NCI-H2196 treated with DMSO at 0.1 percent for 48 hours (cell line): ENCODE measurements around the gene GALK2.
"Not testable (repeated sequence)": the region's sequence is repeated elsewhere in the genome, so short reads cannot be mapped to it uniquely, and the experiment has no call there.

ENCODE experiments used
- DNase-seq: peaks from one replicate; lab custom pipeline; 2025; ENCODE audit not compliant: unreplicated experiment; lab: John Stamatoyannopoulos, UW

GALK2 gene

DNA sequence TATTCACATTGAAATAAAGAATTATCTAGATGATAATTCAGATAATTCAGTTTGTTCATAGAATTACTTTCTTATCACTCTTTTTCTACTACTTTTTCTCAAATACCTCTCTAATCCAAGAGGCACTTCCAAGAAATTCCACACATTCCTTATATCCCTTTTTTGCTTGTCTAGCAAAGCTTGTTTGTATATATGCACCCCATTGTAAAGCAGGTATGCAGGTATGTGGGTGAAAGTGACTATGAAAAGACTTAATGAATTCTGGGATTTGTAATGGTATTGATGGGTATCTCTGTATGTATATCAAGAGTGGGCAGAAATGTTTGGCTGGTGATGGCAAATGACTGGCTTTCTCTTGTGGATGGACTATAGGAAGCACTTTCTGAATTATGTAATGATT, 158.9 kb downstream of the GALK2 start:
- no peak for DNase-seq

DNA sequence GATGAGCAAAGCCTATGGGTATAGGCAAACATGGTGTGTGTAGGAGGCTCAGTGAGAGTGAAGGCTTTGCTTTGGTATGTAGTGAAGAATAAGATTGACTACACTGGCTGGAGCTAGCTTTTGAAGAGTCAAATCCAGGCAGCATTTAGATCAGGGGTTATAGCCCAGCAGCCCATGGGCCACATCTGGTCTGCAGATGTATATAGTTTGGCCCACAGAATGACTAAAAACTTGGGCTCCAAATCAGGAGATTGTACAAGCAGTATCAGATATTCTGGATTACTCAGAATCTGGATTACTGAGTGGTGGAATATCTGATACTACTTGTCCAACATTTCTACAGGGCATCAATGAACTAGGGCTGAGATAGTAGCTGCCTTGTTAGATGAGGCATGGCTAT, 160.1 kb downstream of the GALK2 start:
- DNase-seq, result no peak

DNA sequence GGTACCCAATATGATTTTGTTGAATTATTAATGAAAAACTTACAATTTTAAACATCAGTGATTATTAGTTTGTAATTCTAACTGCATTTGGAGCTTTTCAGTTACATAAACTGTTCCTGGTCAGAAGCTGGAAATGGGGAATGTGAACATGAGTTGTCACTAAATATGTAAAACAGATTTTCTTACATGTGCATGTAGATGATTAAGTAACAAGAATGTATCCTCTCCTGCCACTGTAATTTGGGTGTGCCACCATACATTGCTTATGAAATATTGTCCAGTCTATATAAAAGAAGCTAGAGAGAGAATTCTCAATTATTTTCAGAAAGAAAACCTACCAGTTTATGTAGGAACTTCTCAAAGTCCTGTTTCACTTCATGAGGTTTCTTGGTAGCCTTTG, 161.4 kb downstream of the GALK2 start:
- no peak for DNase-seq

DNA sequence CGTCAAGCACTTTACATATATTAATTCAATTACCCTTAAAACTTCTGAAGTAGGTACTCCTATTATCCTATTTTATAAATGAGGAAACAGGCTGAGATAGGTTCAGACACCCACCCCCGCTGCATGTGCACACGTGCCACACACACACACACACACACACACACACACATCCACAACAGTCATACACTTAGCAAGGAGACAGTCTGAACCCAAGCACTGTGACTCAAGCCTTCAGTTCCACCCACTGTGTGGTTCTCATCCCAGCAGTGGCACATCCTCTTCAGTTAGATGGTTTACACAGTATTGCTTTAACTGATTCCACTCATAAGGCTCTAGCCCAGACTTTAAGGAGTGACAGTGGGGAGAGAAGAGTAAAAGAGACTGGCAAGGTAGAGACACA, 161.9 kb downstream of the GALK2 start:
- no peak for DNase-seq

DNA sequence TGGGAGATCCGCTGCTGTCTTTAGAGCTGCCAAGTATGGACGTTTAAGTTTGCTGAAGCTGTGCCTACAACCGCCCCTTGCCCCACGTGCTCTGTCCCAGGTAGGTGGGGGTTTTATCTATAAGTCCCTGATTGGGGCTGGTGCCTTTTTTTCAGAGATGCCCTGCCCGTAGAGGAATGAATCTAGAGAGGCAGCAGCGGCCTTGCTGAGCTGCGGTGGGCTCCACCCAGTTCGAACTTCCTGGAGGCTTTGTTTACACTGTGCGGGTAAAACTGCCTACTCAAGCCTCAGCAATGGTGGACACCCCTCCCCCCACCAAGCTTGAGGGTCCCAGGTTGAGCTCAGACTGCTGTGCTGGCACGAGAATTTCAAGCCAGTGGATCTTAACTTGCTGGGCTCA, 169.6 kb downstream of the GALK2 start:
- DNase-seq, result no peak

GRCh38 chr15:49343546-49343945, 173.5 kb downstream of the GALK2 start:
- DNase-seq, result no peak

- not testable (repeated sequence) for DNase-seq
Observed at GRCh38 chr15:49354439-49354838, 184.4 kb downstream of the GALK2 start.

DNA sequence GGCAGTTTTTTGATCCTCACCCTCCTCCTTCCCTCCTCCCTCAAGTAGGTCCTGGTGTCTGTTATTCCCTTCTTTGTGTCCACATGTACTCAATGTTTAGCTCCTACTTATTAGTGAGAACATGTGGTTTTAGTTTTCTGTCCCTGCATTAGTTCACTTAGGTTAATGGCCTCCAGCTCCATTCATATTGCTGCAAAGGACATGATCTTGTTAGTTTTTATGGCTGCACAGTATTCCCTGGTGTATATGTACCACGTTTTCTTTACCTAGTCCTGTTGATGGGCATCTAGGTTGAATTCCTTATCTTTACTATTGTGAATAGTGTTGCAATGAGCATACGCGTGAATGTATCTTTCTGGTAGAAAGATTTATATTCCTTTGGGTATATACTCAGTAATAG, 191.3 kb downstream of the GALK2 start:
- no peak for DNase-seq

DNA sequence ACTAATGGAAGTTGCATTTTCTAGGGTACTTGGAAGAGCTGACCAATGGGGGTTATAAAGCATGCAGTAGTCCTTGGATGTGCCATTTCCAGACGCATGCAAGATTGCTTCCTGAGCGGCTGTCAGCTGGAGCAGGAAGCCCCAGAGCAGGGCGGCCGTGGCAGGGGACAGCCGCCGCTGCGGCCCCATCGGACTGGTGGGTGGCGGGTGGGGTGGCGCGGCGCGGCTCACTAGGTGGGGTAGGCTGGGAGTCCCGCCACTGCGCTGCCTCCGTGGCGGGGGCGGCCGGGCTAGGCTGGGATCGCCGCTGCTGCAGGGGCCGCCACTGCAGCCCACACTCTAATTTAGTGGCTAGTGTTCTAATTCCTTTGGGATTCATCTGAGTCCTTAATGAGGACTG, 196.4 kb downstream of the GALK2 start:
- no peak for DNase-seq

DNA sequence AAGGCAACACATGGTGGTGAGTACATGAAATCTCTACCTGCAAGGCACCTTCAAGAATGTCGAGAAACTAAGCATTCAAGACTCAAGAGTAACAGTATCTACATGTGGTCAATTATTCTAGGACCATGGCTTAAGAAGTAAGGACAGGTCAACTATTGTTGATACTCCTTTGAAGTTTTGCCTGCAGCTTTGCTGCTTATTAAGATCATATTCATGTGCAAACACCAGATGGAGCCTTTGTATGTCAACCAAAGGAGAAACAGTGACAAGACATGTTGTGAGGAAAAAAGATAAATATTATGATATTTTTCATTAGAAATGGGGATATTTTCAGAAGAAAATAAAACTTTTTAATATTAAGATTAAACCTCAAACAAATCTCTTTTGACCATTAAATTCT, 200.7 kb downstream of the GALK2 start:
- no peak for DNase-seq

GRCh38 chr15:49372366-49372765, 202.3 kb downstream of the GALK2 start:
- no peak for DNase-seq

GRCh38 chr15:49379996-49380395, 209.9 kb downstream of the GALK2 start:
- no peak for DNase-seq

GRCh38 chr15:49380912-49381311, 210.9 kb downstream of the GALK2 start:
- no peak for DNase-seq
